ENCODE results near the gene HES5.

GRCh38 chr1:2509589-2509988 lies 20.5 kb downstream of the HES5 start:
- no peak for TF ChIP-seq CTCF (optimal IDR thresholded peaks at IDR 0.05 in 1 of 3, IDR thresholded peaks at IDR 0.05 in 1 of 3, conservative IDR thresholded peaks at IDR 0.05 in 1 of 3; ENCODE audit: extremely low read depth in 1 of 3, insufficient read depth in 2 of 3, low read length in 3 of 3)
- no peak for TF ChIP-seq EZH2 (IDR thresholded peaks at IDR 0.05; ENCODE audit: low read length)

All from keratinocyte (primary cell).